B cell (primary cell): ENCODE results near the gene NDUFB6. TPM values are rescaled to one million over a fixed set of nuclear protein-coding genes. Genes with fewer than 3 reads are reported as not detected.
A peak's percentile ranks its signal among the peaks of the same experiment; 100 is the strongest.

Experiments used
- ATAC-seq: fragments of 200-7000 bp; cut with Tn5 transposase; one replicate; pipeline ENCODE4 v1.10.0; 2021; ENCODE audit warnings: low read depth, mild to moderate bottlenecking, moderate number of reproducible peaks, moderate library complexity
- CTCF ChIA-PET: fragments of 350-600 bp; sonication (Branson Sonifier 250); formaldehyde crosslinking; loops from one replicate; lab custom pipeline; 2021; ENCODE audit warnings: antibody characterized with exemption, inconsistent platforms; lab: Charles Lee
- POLR2A ChIA-PET: fragments of 350-600 bp; sonication (Branson Sonifier 250); formaldehyde crosslinking; loops from one replicate; lab custom pipeline; 2021; ENCODE audit warnings: antibody characterized with exemption; lab: Charles Lee
- DNase-seq: peaks from one replicate; pipeline ENCODE4 v3.0.0; 2013
- H2AFZ ChIP-seq: 2 replicates; pipeline ENCODE4 v1.6.1; 2012; ENCODE audit warnings: mild to moderate bottlenecking, low read depth, low read length; ENCODE audit not compliant: insufficient read depth, poor library complexity, severe bottlenecking
- H3K27ac ChIP-seq, 2 donors: 1 replicate in 1 of 2; 2 replicates in 1 of 2; pipeline ENCODE4 v1.5.1; 2012 to 2013; ENCODE audit warnings: low read length in 2 of 2, mild to moderate bottlenecking in 2 of 2, moderate library complexity in 1 of 2
- H3K27me3 ChIP-seq, 4 experiments: fragments of 200-600 bp in 1 of 4; sonication (generic) in 1 of 4; replicated peaks in 1 of 4; 1 replicate in 2 of 4; 2 replicates in 2 of 4; pipeline versions ENCODE4 v1.6.1 to v1.7.0; 2013 to 2016; ENCODE audit warnings: low read length in 3 of 4, mild to moderate bottlenecking in 2 of 4, mixed read lengths in 1 of 4, moderate library complexity in 1 of 4; ENCODE audit not compliant: insufficient read depth in 4 of 4, control insufficient read depth in 3 of 4; ENCODE audit errors: control extremely low read depth in 1 of 4
- H3K36me3 ChIP-seq, 2 experiments: replicated peaks in 1 of 2; 1 replicate in 1 of 2; 2 replicates in 1 of 2; pipeline versions ENCODE4 v1.6.1 to v1.7.1; 2013; ENCODE audit warnings: low read length in 1 of 2; ENCODE audit not compliant: insufficient read depth in 2 of 2, control insufficient read depth in 1 of 2; ENCODE audit errors: control extremely low read depth in 1 of 2, extremely low read depth in 1 of 2
- H3K4me1 ChIP-seq, 2 donors: fragments of 200-600 bp in 1 of 2; sonication (generic) in 1 of 2; 1 replicate in 1 of 2; 2 replicates in 1 of 2; pipeline versions ENCODE4 v1.5.1 to v1.6.1; 2013 to 2017; ENCODE audit warnings: low read length in 2 of 2; ENCODE audit not compliant: control insufficient read depth in 2 of 2, insufficient read depth in 2 of 2
- H3K4me2 ChIP-seq: replicated peaks from 2 replicates; pipeline ENCODE3; 2012; ENCODE audit warnings: mild to moderate bottlenecking, low read depth, low read length; ENCODE audit not compliant: poor library complexity, severe bottlenecking
- H3K4me3 ChIP-seq, 5 experiments: fragments of 200-600 bp in 1 of 5; sonication (generic) in 1 of 5; 1 replicate in 3 of 5; 2 replicates in 2 of 5; pipeline versions ENCODE4 v1.5.1 to v1.7.0; 2011 to 2016; ENCODE audit warnings: low read length in 4 of 5, mild to moderate bottlenecking in 4 of 5, low read depth in 2 of 5, control low read depth in 1 of 5, moderate library complexity in 1 of 5; ENCODE audit not compliant: insufficient read depth in 1 of 5; ENCODE audit errors: control extremely low read depth in 1 of 5, extremely low read depth in 1 of 5
- H3K79me2 ChIP-seq: fragments of 200-600 bp; sonication (generic); one replicate; pipeline ENCODE4 v1.6.0; 2016; ENCODE audit warnings: low read length; ENCODE audit not compliant: control insufficient read depth, insufficient read depth
- H3K9ac ChIP-seq: fragments of 200-600 bp; sonication (generic); 2 replicates; pipeline ENCODE4 v1.6.1; 2017; ENCODE audit warnings: mild to moderate bottlenecking, low read length, moderate library complexity
- H3K9me3 ChIP-seq, 3 donors: one replicate each; pipeline versions ENCODE4 v1.6.1 to v1.7.1; 2013; ENCODE audit warnings: low read length in 2 of 3; ENCODE audit not compliant: control insufficient read depth in 2 of 3, insufficient read depth in 1 of 3; ENCODE audit errors: control extremely low read depth in 1 of 3
- H4K20me1 ChIP-seq: 2 replicates; pipeline ENCODE4 v1.6.0; 2012; ENCODE audit warnings: mild to moderate bottlenecking, low read length; ENCODE audit not compliant: insufficient read depth, control insufficient read depth, poor library complexity, severe bottlenecking
- H3K27ac Mint-ChIP-seq: one replicate; pipeline ENCODE4 v1.8.0; 2021; ENCODE audit warnings: mixed read lengths
- H3K27me3 Mint-ChIP-seq: one replicate; pipeline ENCODE4 v1.8.0; 2021; ENCODE audit warnings: mixed read lengths
- H3K4me1 Mint-ChIP-seq: one replicate; pipeline ENCODE4 v1.8.0; 2021; ENCODE audit warnings: mixed read lengths
- H3K4me3 Mint-ChIP-seq: one replicate; pipeline ENCODE4 v1.8.0; 2021; ENCODE audit warnings: mixed read lengths
- H3K9me3 Mint-ChIP-seq: one replicate; pipeline ENCODE4 v1.8.0; 2022; ENCODE audit warnings: mixed read lengths; ENCODE audit not compliant: insufficient read depth
- CTCF ChIP-seq: fragments of 200-600 bp; IDR thresholded peaks from one replicate; pipeline ENCODE4 v1.8.0; 2022; ENCODE audit warnings: antibody characterized with exemption, mild to moderate bottlenecking
- EZH2 ChIP-seq: IDR thresholded peaks from 2 replicates; pipeline ENCODE4 v1.6.1; 2012; ENCODE audit warnings: borderline replicate concordance, low read depth, mild to moderate bottlenecking, moderate library complexity, low read length; ENCODE audit not compliant: insufficient read depth, poor library complexity, severe bottlenecking
- WGBS: methylation state at CpG from one replicate; pipeline ENCODE4 v1.1.5; 2013; ENCODE audit warnings: missing lambda C conversion rate; ENCODE audit not compliant: insufficient coverage; 5-methylcytosine and 5-hydroxymethylcytosine counted together
- intact Hi-C: fragments of 100-400 bp; cut with micrococcal nuclease; formaldehyde crosslinking; loops from one replicate; pipeline ENCODE4 v1.10.0; 2022
- polyA plus RNA-seq: library from polyadenylated mRNA; depleted of rRNA; stranded (reverse); fragments of >200 nt; gene quantifications from 2 replicates; pipeline ENCODE4 v1.2.3, GENCODE V29; 2012
- total RNA-seq, 2 donors: library from RNA; stranded (reverse); fragments of 120-200 nt in 1 of 2; gene quantifications; 1 replicate in 1 of 2; 2 replicates in 1 of 2; pipeline versions ENCODE4 v1.2.3 to v1.2.4, GENCODE V29; 2013 to 2022

The NDUFB6 gene
- total and polyA plus RNA-seq, 2 donors (not counting 1 experiment from before 2014, with no cell fraction given) = 7.4 to 13.6 TPM

GRCh38 chr9:32573821-32574220 lies 862 bp upstream of the NDUFB6 start:
- ATAC-seq (no peak), DNase-seq (no peak)
- H3K9me3 ChIP-seq = no peaks in the 10 kb centered on the region
- no peaks in the 10 kb centered on the region for H3K36me3 ChIP-seq
- H3K4me2 ChIP-seq = peak overlapping the region; percentile 88
- H3K27ac ChIP-seq = peak overlapping the region; percentile 82 to 83
- peaks cover 25% of the 10 kb centered on the region for H3K4me1 Mint-ChIP-seq
- peak overlapping the region; percentile 100 for H3K4me3 Mint-ChIP-seq
- peak overlapping the region; percentile 56 for H3K27ac Mint-ChIP-seq
- WGBS = 100% methylated on average over 2 of the region's 7 CpGs
- peaks cover 13% of the 10 kb centered on the region for H3K27me3 Mint-ChIP-seq
- no peak for TF ChIP-seq EZH2
- TF ChIP-seq CTCF = no peak
- intact Hi-C loops = loop anchor here (1.0 to 5.0 kb wide), 6 partner anchors 22 to 451 kb away; partner anchors contain the start of genes ACO1, APTX, DNAJA1 and RIGI
- peak overlapping the region; percentile 87 for H3K9ac ChIP-seq
- ChIA-PET CTCF (interaction anchor here (0.8 to 4.0 kb wide), 5 partner anchors 16 to 196 kb away, joined by 3 to 128 read pairs (median 28); partner anchors contain the start of genes ACO1, RIGI, SMIM27 and TOPORS), POLR2A (interaction anchor here (0.6 to 2.5 kb wide), 4 partner anchors 22 to 716 kb away, joined by 5 to 10 read pairs (median 8); partner anchors contain the start of genes NFX1, SMIM27 and TOPORS)
- peak overlapping the region in 1 of 5 experiments; percentile 87 for H3K4me3 ChIP-seq
- H4K20me1 ChIP-seq = no peaks in the 10 kb centered on the region
- H3K9me3 Mint-ChIP-seq = no peaks in the 10 kb centered on the region
- peaks cover 15 to 17% of the 10 kb centered on the region in 2 donors for H3K4me1 ChIP-seq
- peak overlapping the region; percentile 85 for H2AFZ ChIP-seq
- peaks cover 0 to 7% (median 2%) of the 10 kb centered on the region in 4 experiments for H3K27me3 ChIP-seq
- H3K79me2 ChIP-seq = peaks cover 36% of the 10 kb centered on the region
